Renal cortex interstitium (tissue), 11 donors: ENCODE data around the gene CTSF. TPM values are rescaled to one million over a fixed set of nuclear protein-coding genes. Genes with fewer than 3 reads are reported as not detected.
"Not testable (repeated sequence)": the region's sequence is repeated elsewhere in the genome, so short reads cannot be mapped to it uniquely, and the experiment has no call there.

Experiments used
- DNase-seq, 11 donors: peaks; one replicate each; pipeline ENCODE4 v3.0.0-alpha.2; 2013; ENCODE audit warnings: low read depth in 9 of 11, low spot score in 4 of 11; ENCODE audit errors: extremely low read depth in 1 of 11
- polyA plus RNA-seq, 3 donors: library from polyadenylated mRNA; unstranded; fragments of 120-200 nt; gene quantifications; one replicate each; pipeline ENCODE4 v1.2.1, GENCODE V29; 2013; ENCODE audit not compliant: insufficient read length in 3 of 3

CTSF gene
- polyA plus RNA-seq, 3 donors, result 94.9 to 103 (median 98.6) TPM

DNA sequence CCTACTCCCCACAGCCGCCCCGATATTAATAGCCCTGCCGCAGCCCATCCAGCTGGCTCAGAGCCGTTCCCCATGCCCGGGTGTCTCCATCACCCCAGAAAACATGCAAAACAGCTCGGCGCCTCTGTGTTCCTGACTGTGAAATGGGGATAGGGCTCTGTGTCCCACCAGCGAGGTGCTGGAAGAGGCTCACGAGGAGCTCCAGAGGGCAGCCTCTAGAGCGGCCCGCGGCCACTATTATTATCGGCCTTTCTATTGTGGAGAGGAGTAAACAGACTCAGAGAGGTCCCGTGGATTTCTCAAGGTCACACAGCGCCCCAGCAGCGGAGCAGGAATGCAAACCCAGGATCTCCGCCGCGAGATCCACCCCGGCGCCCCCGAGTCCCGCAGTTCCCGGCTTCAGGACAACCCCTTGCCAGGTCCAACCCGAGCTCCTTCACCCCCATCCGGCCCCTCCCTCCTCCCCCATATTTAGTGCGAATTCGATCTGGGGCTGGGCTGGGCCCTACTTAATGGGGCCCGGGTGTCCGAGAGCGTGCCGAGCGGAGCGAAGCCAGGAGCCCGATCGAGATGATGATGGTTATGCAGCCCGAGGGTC lies 21.9 kb downstream of the CTSF start, which contains the start of gene ACTN3:
Gene ACTN3, plus strand, starts transcription at position 536 of the 598 bp plus-strand sequence. Its CDS starts 35 bp downstream, at position 571.
- no peak for DNase-seq

- DNase-seq, result peak; percentile 77 to 92 (median 88)
Observed at GRCh38 chr11:66545701-66546367, 22.6 kb downstream of the CTSF start, which contains the start of gene ZDHHC24. TSS of gene ZDHHC24 (minus strand) at chr11:66546048. CDS start at chr11:66546003, 45 bp downstream.

GRCh38 chr11:66544952-66545351 lies 23.5 kb downstream of the CTSF start:
- not testable (repeated sequence) for DNase-seq

- peak in 6 of 11 donors; percentile 46 to 68 (median 56) for DNase-seq
Observed at GRCh38 chr11:66543263-66544107, 24.9 kb downstream of the CTSF start.

- DNase-seq, result no peak
Observed at GRCh38 chr11:66542362-66542761, 26.0 kb downstream of the CTSF start.

DNA sequence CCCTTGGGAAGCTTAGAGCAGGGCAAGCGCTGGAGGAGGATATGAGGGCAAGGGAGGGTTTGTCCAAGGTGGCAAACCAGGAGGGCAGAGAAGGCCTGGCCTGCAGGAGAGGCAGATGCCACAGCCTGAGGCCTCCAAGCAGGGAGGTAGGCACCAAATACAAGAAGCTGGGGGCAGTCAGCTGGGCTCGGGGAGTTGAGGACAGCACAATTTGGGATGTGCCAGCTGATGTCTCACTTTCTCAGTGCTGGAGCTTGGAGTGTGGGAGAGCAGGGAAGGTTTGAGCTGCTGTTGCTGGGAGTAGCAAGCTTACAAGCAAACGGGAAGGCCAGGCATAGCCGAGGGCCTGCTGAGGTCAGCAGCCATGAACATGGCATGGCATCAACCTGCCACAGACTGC lies 26.5 kb downstream of the CTSF start:
- DNase-seq, result no peak

DNA sequence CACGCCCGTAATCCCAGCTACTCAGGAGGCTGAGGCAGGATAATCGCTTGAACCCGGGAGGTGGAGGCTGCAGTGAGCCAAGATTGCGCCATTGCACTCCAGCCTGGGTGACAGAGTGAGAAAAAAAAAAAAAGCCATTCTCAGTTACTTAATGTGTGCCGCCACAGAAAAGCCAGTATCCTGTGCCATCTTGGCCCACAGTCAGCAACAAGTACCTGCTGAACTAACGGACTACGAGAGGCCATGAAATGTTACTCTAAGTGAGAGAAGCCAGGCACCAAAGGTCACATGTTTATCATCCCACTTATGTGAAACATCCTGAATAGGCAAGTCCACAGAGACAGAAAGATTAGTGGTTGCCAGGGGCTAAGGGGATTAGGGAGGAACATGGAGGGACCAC lies 27.8 kb downstream of the CTSF start:
- not testable (repeated sequence) for DNase-seq

- DNase-seq, result no peak
Observed at GRCh38 chr11:66539870-66540213, 28.6 kb downstream of the CTSF start.

DNA sequence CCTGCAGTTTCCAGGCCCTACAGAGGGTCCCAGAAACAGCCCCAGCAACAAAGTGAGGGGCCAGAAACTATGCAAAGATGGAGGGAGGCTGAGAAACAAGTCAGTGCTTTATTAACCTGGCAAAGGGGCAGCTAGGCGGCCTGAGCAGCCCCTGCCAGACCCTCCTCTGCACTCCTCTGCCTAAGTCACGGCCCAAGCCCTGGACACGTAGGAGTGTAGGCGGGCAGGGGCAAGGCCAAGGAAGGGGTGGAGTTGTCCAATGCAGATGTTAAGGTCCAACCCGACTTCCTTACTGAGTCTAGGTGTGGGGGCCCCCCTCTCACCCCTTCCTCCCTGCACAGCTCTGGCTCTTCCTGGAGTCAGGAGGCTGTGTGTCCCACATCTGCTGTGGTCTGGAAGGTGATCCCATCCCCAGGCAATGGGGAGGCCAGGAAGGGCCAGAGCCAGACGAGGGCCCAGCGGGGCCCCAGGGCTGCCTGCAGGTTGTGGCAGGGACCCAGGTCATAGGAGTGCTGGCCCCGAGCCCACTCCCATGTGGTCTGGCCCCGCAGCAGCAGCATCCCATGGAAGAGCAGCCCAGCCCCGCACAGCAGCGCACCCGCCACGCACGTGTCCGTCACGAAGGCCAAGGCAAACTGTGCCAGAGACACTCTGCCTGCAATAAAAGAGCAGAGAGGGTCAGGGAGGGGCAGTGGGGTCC lies 29.1 kb downstream of the CTSF start:
- no peak for DNase-seq

DNA sequence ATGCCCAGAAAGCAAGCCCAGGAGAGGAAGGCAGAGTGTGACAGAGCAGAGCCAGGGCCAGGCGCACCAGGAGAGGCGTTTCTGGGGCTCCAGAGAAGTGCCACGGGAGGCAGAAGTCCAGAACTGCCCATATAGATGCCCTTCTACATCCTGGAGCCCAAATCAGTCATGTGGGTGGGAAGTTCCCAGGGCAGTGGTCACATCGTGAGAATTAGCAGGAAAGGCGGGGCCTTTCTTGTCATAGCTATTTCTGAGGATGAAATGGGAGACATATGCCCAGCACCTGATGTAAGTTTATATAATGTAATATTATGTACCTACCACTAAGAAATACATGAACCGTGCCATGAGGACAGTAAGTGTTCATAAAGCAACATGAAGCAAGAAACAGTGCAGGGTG lies 35.6 kb downstream of the CTSF start:
- no peak for DNase-seq

GRCh38 chr11:66531841-66532240 lies 36.6 kb downstream of the CTSF start:
- DNase-seq, result no peak

- DNase-seq, result no peak
Observed at GRCh38 chr11:66530927-66531709, 37.3 kb downstream of the CTSF start.

DNA sequence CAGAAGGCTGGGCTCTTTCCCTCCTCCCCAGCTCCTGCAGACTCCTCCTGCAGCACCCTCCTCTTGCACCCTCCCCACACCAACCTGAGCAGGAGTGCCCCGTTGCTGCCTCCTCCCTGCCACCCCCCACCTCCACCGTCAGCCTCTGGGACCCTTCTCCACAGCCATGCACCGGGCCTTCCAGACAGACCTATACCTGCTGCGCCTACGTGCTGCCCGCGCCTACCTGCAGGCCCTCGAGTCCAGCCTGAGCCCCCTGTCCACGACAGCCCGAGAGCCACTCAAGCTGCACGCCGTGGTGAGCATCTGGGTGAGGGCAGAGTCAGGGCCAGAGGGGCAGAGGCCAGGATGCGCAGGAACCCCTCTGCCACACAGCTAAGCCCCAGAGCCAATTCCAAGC lies 38.8 kb downstream of the CTSF start:
- no peak for DNase-seq

GRCh38 chr11:66529069-66529468 lies 39.3 kb downstream of the CTSF start:
- no peak for DNase-seq

GRCh38 chr11:66524304-66525040 lies 43.9 kb downstream of the CTSF start:
- DNase-seq, result no peak

DNA sequence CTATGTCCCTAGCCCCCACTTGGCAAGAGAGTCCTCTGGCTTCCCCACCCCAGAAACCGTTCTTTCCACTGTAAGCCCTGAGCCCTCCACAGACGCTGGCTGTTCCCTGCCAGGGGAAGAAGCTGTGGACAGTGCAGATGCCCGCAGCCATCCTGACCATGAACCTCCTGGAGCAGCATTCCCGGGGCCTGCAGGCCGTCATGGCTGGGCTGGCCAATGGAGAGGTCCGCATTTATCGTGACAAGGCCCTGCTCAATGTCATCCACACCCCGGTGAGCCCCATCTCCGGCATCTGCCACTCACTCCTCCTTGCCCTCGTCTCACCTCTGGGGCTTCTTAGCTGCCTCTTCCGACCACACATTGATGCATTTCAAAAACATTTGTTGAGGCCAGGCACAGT lies 44.8 kb downstream of the CTSF start:
- DNase-seq, result no peak
